Peyer's patch (tissue), 4 donors: Measurements from ENCODE around the gene TNFAIP8L2.

Experiments
- POLR2A ChIP-seq, 2 donors: fragments of 450-650 bp; IDR thresholded peaks; one replicate each; pipeline ENCODE4 v1.5.1; 2017; ENCODE audit warnings: antibody characterized with exemption in 2 of 2, mild to moderate bottlenecking in 2 of 2, moderate library complexity in 2 of 2
- TF ChIP-seq, protein P1 (sequence below), 6 experiments: fragments of 450-650 bp in 4 of 6; fragments of 200-600 bp in 2 of 6; sonication (generic) in 1 of 6; IDR thresholded peaks; one replicate each; pipeline ENCODE4 v1.5.1; 2017 to 2019; ENCODE audit warnings: antibody characterized with exemption in 6 of 6, mild to moderate bottlenecking in 3 of 6, moderate library complexity in 1 of 6

GRCh38 chr1:151108331-151108730 lies 48.1 kb upstream of the TNFAIP8L2 start:
- TF ChIP-seq, protein P1, sequence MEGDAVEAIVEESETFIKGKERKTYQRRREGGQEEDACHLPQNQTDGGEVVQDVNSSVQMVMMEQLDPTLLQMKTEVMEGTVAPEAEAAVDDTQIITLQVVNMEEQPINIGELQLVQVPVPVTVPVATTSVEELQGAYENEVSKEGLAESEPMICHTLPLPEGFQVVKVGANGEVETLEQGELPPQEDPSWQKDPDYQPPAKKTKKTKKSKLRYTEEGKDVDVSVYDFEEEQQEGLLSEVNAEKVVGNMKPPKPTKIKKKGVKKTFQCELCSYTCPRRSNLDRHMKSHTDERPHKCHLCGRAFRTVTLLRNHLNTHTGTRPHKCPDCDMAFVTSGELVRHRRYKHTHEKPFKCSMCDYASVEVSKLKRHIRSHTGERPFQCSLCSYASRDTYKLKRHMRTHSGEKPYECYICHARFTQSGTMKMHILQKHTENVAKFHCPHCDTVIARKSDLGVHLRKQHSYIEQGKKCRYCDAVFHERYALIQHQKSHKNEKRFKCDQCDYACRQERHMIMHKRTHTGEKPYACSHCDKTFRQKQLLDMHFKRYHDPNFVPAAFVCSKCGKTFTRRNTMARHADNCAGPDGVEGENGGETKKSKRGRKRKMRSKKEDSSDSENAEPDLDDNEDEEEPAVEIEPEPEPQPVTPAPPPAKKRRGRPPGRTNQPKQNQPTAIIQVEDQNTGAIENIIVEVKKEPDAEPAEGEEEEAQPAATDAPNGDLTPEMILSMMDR (IDR thresholded peaks at IDR 0.05): no peak
- no peak for TF ChIP-seq POLR2A (IDR thresholded peaks at IDR 0.05)
